ENCODE results near the gene RBM12. TPM values are rescaled to one million over a fixed set of nuclear protein-coding genes. Genes with fewer than 3 reads are reported as not detected.

Gene RBM12
- total RNA-seq, 1 donor from 2014 or later = 63.8 TPM

DNA sequence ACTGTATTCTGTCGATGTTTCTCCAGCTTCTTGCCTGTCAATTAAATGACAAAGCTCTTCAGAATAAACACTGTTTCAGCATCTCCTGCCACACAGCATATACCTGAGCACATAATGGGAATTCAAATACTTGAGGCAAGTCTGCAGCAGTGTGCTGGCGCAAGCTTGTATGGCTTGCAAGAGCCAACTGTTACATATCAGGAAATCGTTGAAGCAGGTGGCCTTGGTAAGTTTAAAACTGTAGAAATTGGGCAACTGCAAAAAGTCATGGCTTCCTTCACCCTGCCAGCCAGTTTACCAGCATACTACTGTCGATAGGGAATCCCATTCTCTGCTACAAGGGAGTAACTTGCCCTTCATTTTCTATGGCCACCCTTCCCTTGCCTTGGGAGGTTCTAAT lies 23.0 kb downstream of the RBM12 start:
- peaks cover 17% of the 10 kb centered on the region for H3K4me1 Mint-ChIP-seq (ENCODE audit: low read depth)
- DNase-seq (ENCODE audit: low spot score) = no peak
- H3K4me3 Mint-ChIP-seq (ENCODE audit: unreplicated experiment) = no peak overlapping the region
- H3K27me3 Mint-ChIP-seq (ENCODE audit: low read depth) = no peaks in the 10 kb centered on the region
- no peak overlapping the region for H3K27ac Mint-ChIP-seq (ENCODE audit: unreplicated experiment)
- peaks cover 1% of the 10 kb centered on the region for H3K36me3 Mint-ChIP-seq (ENCODE audit: low read depth)
- no peak for TF ChIP-seq CTCF (IDR thresholded peaks at IDR 0.05)
- H3K9me3 Mint-ChIP-seq (ENCODE audit: low read depth) = no peaks in the 10 kb centered on the region

GRCh38 chr20:35640724-35641123 lies 24.0 kb downstream of the RBM12 start:
- H3K27ac Mint-ChIP-seq (ENCODE audit: unreplicated experiment) = no peak overlapping the region
- no peak overlapping the region for H3K4me3 Mint-ChIP-seq (ENCODE audit: unreplicated experiment)

GRCh38 chr20:35638751-35639150 lies 25.9 kb downstream of the RBM12 start:
- Mint-ChIP-seq H3K27me3 (ENCODE audit: low read depth) (no peaks in the 10 kb centered on the region), H3K9me3 (ENCODE audit: low read depth) (no peaks in the 10 kb centered on the region), H3K4me3 (ENCODE audit: unreplicated experiment) (no peak overlapping the region), H3K4me1 (ENCODE audit: low read depth) (peaks cover 17% of the 10 kb centered on the region), H3K36me3 (ENCODE audit: low read depth) (peaks cover 1% of the 10 kb centered on the region), H3K27ac (ENCODE audit: unreplicated experiment) (no peak overlapping the region)
- TF ChIP-seq CTCF (IDR thresholded peaks at IDR 0.05) = no peak
- no peak for DNase-seq (ENCODE audit: low spot score)

More at GRCh38 chr20:35640724-35641123, 24.0 kb downstream of the RBM12 start:
- no peak for DNase-seq (ENCODE audit: low spot score)
- Mint-ChIP-seq H3K36me3 (ENCODE audit: low read depth) (peaks cover 1% of the 10 kb centered on the region), H3K9me3 (ENCODE audit: low read depth) (no peaks in the 10 kb centered on the region), H3K4me1 (ENCODE audit: low read depth) (peaks cover 17% of the 10 kb centered on the region), H3K27me3 (ENCODE audit: low read depth) (no peaks in the 10 kb centered on the region)
- TF ChIP-seq CTCF (IDR thresholded peaks at IDR 0.05) = no peak

DNA sequence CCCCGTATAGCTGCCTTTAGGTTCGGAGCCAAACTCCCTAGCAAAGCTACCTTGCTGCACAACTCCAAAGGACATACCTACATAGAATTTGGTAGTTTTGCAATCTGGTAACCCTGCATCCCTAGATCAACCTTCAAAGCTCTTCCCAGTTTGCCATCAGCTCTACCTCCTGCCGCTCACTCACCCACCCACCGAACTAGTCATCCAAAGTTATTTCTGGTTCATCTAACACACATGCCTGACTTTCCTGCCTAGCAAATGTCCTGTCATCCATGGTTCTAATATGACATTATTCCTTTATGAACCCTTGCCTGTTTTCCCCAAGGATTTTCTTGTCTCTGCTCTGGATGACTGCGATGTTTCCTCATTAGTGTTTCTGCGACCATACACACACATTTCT lies 27.4 kb downstream of the RBM12 start:
- H3K4me3 Mint-ChIP-seq (ENCODE audit: unreplicated experiment) = no peak overlapping the region
- H3K9me3 Mint-ChIP-seq (ENCODE audit: low read depth) = no peaks in the 10 kb centered on the region
- TF ChIP-seq CTCF (IDR thresholded peaks at IDR 0.05) = no peak
- H3K27ac Mint-ChIP-seq (ENCODE audit: unreplicated experiment) = no peak overlapping the region
- H3K4me1 Mint-ChIP-seq (ENCODE audit: low read depth) = peaks cover 17% of the 10 kb centered on the region
- H3K36me3 Mint-ChIP-seq (ENCODE audit: low read depth) = peaks cover 3% of the 10 kb centered on the region
- no peaks in the 10 kb centered on the region for H3K27me3 Mint-ChIP-seq (ENCODE audit: low read depth)
- DNase-seq (ENCODE audit: low spot score) = no peak

- peaks cover 7% of the 10 kb centered on the region for H3K36me3 Mint-ChIP-seq (ENCODE audit: low read depth)
- TF ChIP-seq CTCF (IDR thresholded peaks at IDR 0.05) = no peak
- H3K27ac Mint-ChIP-seq (ENCODE audit: unreplicated experiment) = no peak overlapping the region
- no peaks in the 10 kb centered on the region for H3K9me3 Mint-ChIP-seq (ENCODE audit: low read depth)
- H3K27me3 Mint-ChIP-seq (ENCODE audit: low read depth) = no peaks in the 10 kb centered on the region
- H3K4me3 Mint-ChIP-seq (ENCODE audit: unreplicated experiment) = no peak overlapping the region
- H3K4me1 Mint-ChIP-seq (ENCODE audit: low read depth) = peaks cover 17% of the 10 kb centered on the region
- DNase-seq (ENCODE audit: low spot score) = no peak
Observed at GRCh38 chr20:35636095-35636494, 28.6 kb downstream of the RBM12 start.

Measured in chondrocyte (in vitro differentiated cells).